Stimulated activated naive CD4-positive, alpha-beta T cell treated with Interleukin-2 at 50 U/mL for 16 hours (primary cell): ENCODE data around the gene MAP1LC3A.

ENCODE experiments used
- DNase-seq: peaks from one replicate; lab custom pipeline; 2025; lab: John Stamatoyannopoulos, UW

MAP1LC3A gene

DNA sequence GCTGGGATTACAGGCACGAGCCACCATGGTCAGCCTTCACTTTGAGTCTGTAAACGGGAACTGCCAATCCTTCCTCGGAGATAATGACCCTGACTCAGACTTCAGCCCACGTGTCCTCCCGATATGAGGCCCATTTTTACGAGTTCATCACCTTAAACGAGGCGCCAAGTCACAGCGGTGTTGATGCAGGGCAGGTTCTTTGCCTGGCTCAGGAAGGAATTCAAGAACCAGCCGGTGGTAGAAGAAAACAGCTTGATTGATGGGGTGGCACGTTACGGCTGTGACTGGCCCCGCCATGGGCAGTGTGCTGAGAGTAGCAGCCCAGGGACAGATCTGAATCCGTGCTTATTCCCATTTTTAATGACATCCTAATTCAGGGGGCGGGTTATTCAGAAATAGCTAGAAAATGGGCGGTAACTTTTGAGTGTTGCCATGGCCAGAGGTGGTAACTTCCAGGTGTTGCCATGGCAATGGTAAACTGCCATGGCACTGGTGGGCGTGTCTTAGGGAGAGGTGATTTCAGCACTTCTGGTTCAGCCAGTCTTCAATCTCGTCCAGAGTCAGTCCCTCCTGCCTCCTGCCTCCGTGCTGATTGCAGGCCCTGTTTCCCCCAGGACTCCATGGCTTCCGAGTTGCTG is 9.1 kb upstream of the MAP1LC3A start:
- no peak for DNase-seq

- DNase-seq: no peak
Measured at GRCh38 chr20:34549929-34550305, 8.6 kb upstream of the MAP1LC3A start.

GRCh38 chr20:34552569-34552968 is 5.9 kb upstream of the MAP1LC3A start:
- DNase-seq: no peak

GRCh38 chr20:34553366-34553867 is 5.1 kb upstream of the MAP1LC3A start:
- no peak for DNase-seq

GRCh38 chr20:34557936-34558319 is 590 bp upstream of the MAP1LC3A start:
- DNase-seq: no peak

GRCh38 chr20:34559311-34560140 is 1.0 kb downstream of the MAP1LC3A start:
- DNase-seq: no peak

- DNase-seq: no peak
Measured at GRCh38 chr20:34560141-34560523, 1.6 kb downstream of the MAP1LC3A start.

DNA sequence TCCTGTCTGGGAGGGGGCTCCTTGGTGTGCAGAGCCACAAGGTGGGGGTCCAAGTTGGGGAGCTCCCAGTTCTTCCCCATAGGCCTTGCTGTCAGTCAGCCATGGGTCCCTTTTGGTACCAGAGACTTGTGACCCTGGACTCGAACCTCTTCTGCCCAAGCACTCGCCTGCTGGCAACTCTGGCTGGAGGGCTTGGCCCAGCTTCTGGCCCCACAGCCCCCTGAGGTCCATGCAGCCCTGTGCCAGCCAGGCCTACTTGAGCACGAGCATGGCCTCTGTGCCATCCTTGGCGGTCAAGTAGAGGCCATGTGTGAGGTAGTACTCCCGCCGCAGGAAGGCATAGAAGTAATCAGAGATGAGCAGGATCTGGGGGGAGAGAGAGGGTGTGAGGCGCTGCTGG is 2.1 kb downstream of the MAP1LC3A start:
- no peak for DNase-seq

GRCh38 chr20:34561661-34562060 is 3.1 kb downstream of the MAP1LC3A start:
- DNase-seq: no peak

DNA sequence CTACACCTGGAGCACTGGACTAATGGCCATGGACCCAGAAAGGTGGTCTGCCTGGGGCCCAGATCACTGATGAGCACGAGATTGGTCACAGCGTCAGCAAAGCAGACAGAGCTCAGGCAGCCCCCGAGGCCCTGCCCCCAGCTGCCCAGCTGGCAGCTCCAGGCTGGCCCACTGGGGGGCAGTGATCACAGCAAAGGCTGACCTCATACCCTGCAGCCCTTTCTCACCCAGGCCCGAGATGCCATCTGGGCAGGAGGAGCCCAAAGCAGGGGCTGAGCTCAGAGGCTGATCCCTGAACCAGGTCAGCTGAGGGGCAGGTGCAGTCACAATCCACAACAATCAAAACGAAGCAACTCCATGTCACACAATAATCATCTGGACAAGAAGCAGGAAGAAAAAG is 4.1 kb downstream of the MAP1LC3A start:
- DNase-seq: no peak

DNA sequence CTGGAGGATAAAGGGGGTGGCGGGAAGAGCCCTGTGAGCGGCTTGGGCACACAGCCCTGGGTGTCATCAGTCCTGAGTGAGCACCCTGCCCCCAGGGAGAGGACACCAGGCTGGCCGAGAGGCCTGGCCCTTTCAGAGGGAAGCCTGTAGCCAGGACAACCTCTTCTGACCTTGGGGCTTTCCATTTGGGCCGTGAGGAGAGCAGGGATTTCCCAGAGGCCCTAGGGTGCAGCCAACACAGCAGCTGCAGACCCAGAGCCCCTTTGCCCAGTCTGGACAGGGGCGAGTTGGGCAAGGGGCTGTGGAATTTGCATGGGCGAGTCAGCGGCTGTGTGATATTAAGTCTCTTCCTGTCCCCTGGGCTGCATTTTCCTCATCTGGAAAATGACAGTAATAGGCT is 6.3 kb downstream of the MAP1LC3A start:
- DNase-seq: no peak

DNA sequence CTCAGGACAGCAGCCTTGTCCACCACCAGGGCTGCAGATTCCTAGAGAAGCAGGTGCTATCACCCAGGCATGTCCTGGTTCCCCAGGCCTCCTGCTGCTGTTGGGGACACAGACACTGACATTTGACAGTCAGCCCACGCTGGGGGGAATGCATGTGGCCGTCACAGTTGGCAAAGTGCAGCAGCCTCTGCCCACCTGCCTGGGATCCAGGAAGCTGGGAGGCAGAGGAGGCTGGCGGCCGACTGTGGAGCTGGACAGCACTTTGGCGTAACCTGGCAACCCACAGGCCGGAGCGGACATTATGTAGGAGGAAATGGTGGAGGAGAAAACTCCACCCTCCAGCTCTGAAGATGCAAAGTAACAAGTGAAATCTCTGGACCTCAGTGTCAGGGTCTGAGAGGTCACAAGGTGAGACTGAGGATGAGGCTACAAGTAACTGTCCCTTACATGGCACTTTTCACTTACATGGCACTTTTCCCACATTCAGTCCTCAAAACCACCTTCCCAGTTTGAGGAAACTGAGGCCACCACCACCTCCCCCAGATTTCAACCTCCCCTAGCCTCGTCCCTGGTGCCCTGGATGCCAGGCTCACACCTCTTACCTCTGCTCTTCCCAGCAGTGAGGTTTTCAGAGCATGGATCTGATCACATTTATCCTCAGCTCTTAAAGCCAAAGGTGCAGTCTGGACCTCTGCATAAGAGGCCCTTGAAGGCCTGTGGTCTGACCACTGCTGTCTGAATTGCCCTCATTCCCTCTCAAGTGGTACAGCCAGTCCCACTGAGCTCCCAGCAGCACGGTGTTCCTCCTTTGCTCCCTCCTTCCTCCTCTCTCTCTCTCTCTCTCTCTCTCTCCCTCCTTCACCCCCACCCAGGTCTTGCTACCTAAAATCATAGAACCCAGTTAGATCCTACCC is 8.7 kb downstream of the MAP1LC3A start:
- no peak for DNase-seq

GRCh38 chr20:34567892-34568865 is 9.7 kb downstream of the MAP1LC3A start:
- DNase-seq: no peak

DNA sequence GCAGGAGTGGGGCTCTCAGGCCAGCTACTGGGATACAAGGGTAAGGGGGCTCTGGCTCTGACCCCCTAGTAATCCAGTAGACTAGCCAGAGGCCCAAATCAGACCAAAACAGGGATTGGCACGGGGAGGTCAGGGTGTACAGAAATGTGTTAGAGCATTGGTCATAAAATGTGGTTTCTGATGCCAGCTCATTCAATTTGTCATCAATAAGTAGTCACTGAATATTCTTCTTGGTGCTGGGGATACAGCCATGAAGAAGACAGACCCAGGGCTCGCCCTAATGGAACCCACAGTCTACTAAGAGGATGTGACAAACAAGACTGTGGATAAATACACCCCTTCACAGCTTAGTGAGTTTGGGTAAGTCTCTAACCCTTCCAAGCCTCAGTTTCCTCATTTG is 11.1 kb downstream of the MAP1LC3A start:
- DNase-seq: no peak

GRCh38 chr20:34570859-34571306 is 12.4 kb downstream of the MAP1LC3A start:
- no peak for DNase-seq

- no peak for DNase-seq
Measured at GRCh38 chr20:34571753-34572152, 13.2 kb downstream of the MAP1LC3A start.

- DNase-seq: no peak
Measured at GRCh38 chr20:34573541-34574300, 15.2 kb downstream of the MAP1LC3A start.

GRCh38 chr20:34574426-34574825 is 15.9 kb downstream of the MAP1LC3A start:
- no peak for DNase-seq

GRCh38 chr20:34574861-34575260 is 16.3 kb downstream of the MAP1LC3A start:
- DNase-seq: no peak

GRCh38 chr20:34575271-34575670 is 16.8 kb downstream of the MAP1LC3A start:
- DNase-seq: no peak
